GM20431 (cell line): ENCODE measurements around the gene YY1.
"Not testable (repeated sequence)": the region's sequence is repeated elsewhere in the genome, so short reads cannot be mapped to it uniquely, and the experiment has no call there.

ENCODE experiments used
- in situ Hi-C: fragments of 300-500 bp; cut with MseI, MboI; formaldehyde crosslinking; loops from one replicate; pipeline ENCODE4 v1.15.0; 2020; ENCODE audit warnings: low sequenced_read_pairs; ENCODE audit not compliant: unreplicated experiment

Gene YY1

GRCh38 chr14:100309028-100309737 is 70.2 kb downstream of the YY1 start:
- in situ Hi-C loops, result no loop called here

GRCh38 chr14:100312110-100312876 is 73.3 kb downstream of the YY1 start:
- in situ Hi-C loops, result not testable (repeated sequence)

GRCh38 chr14:100312877-100313400 is 74.0 kb downstream of the YY1 start:
- in situ Hi-C loops, result no loop called here

- in situ Hi-C loops, result no loop called here
These were observed 74.7 kb downstream of the YY1 start for GRCh38 chr14:100313464-100314230.

- in situ Hi-C loops, result no loop called here
These were observed 75.8 kb downstream of the YY1 start for GRCh38 chr14:100314724-100315123.

GRCh38 chr14:100317389-100317788 is 78.4 kb downstream of the YY1 start:
- in situ Hi-C loops, result no loop called here

GRCh38 chr14:100317912-100318808 is 79.2 kb downstream of the YY1 start:
- in situ Hi-C loops, result no loop called here

GRCh38 chr14:100320157-100320856 is 81.4 kb downstream of the YY1 start:
- in situ Hi-C loops, result no loop called here

GRCh38 chr14:100321473-100322137 is 82.7 kb downstream of the YY1 start:
- in situ Hi-C loops, result no loop called here

- in situ Hi-C loops, result no loop called here
These were observed 83.4 kb downstream of the YY1 start for GRCh38 chr14:100322138-100322957.

- in situ Hi-C loops, result no loop called here
These were observed 84.4 kb downstream of the YY1 start, which contains the start of gene SLC25A47 for GRCh38 chr14:100323121-100323941. SLC25A47 (plus strand) TSS chr14:100323339; CDS start chr14:100323415, 76 bp downstream.

- in situ Hi-C loops, result no loop called here
These were observed 85.0 kb downstream of the YY1 start for GRCh38 chr14:100323942-100324307.

GRCh38 chr14:100325231-100325632 is 86.3 kb downstream of the YY1 start:
- in situ Hi-C loops, result no loop called here

- in situ Hi-C loops, result no loop called here
These were observed 87.0 kb downstream of the YY1 start for GRCh38 chr14:100325958-100326357.

GRCh38 chr14:100327128-100327527 is 88.2 kb downstream of the YY1 start:
- in situ Hi-C loops, result no loop called here

- in situ Hi-C loops, result no loop called here
These were observed 89.7 kb downstream of the YY1 start for GRCh38 chr14:100328495-100329163.
